Cardiac muscle cell (in vitro differentiated cells and primary cell): ENCODE results near the gene MAGEA12. TPM values are rescaled to one million over a fixed set of nuclear protein-coding genes. Genes with fewer than 3 reads are reported as not detected.
"Not testable (repeated sequence)": the region's sequence is repeated elsewhere in the genome, so short reads cannot be mapped to it uniquely, and the experiment has no call there.

Source experiments
- DNase-seq, 2 donors: peaks; one replicate each; pipeline versions ENCODE4 v3.0.0 to v3.0.0-alpha.2; 2010 to 2017; ENCODE audit warnings: low read depth in 1 of 2, low spot score in 1 of 2
- H3K27ac ChIP-seq: fragments of 200-600 bp; sonication (generic); 2 replicates; pipeline ENCODE4 v1.5.1; 2016
- H3K27me3 ChIP-seq: fragments of 200-600 bp; sonication (generic); 2 replicates; pipeline ENCODE4 v1.6.0; 2016; ENCODE audit warnings: control low read depth
- H3K36me3 ChIP-seq: fragments of 200-600 bp; sonication (generic); 2 replicates; pipeline ENCODE4 v1.5.1; 2016; ENCODE audit warnings: control low read depth
- H3K4me1 ChIP-seq: fragments of 200-600 bp; sonication (generic); 2 replicates; pipeline ENCODE4 v1.8.1; 2017; ENCODE audit warnings: low read depth, mild to moderate bottlenecking, mixed run types
- H3K4me3 ChIP-seq: fragments of 200-600 bp; sonication (generic); 2 replicates; pipeline ENCODE4 v1.5.1; 2016; ENCODE audit warnings: mild to moderate bottlenecking
- H3K9me3 ChIP-seq: fragments of 200-600 bp; sonication (generic); 2 replicates; pipeline ENCODE4 v1.5.1; 2017; ENCODE audit warnings: low read depth, mild to moderate bottlenecking, control low read depth
- polyA plus RNA-seq: library from polyadenylated mRNA; unstranded; fragments of >200 nt; fragmentation: Nextera tagmentation; extraction: Ambion mirVana; gene quantifications from 2 replicates; pipeline ENCODE4 v1.2.1, GENCODE V29; 2016
- total RNA-seq: library from RNA; depleted of rRNA; stranded (reverse); fragments of >200 nt; gene quantifications from 2 replicates; pipeline ENCODE4 v1.2.3, GENCODE V29; 2016
- TF ChIP-seq, protein P1 (sequence below): IDR thresholded peaks from 2 replicates; pipeline ENCODE4 v1.5.1; 2012; ENCODE audit warnings: low read depth, mild to moderate bottlenecking, low read length

Gene MAGEA12
- total and polyA plus RNA-seq, 2 experiments from 2014 or later: not detected

DNA sequence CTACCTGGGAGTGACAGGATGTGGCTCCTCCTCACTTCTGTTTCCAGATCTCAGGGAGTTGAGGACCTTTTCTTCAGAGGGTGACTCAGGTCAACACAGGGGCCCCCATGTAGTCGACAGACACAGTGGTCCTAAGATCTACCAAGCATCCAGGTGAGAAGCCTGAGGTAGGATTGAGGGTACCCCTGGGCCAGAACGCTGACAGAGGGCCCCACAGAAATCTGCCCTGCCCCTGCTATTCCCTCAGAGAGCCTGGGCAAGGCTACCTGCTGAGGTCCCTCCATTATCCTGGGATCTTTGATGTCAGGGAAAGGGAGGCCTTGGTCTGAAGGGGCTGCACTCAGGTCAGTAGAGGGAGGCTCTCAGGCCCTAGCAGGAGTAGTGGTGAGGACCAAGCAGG lies 1.5 kb downstream of the MAGEA12 start:
- Histone ChIP-seq H3K4me3 (no peak overlapping the region), H3K36me3 (no peaks in the 10 kb centered on the region), H3K9me3 (no peaks in the 10 kb centered on the region), H3K27me3 (no peaks in the 10 kb centered on the region), H3K27ac (no peak overlapping the region), H3K4me1 (no peaks in the 10 kb centered on the region)
- no peak for DNase-seq
- TF ChIP-seq, protein P1, sequence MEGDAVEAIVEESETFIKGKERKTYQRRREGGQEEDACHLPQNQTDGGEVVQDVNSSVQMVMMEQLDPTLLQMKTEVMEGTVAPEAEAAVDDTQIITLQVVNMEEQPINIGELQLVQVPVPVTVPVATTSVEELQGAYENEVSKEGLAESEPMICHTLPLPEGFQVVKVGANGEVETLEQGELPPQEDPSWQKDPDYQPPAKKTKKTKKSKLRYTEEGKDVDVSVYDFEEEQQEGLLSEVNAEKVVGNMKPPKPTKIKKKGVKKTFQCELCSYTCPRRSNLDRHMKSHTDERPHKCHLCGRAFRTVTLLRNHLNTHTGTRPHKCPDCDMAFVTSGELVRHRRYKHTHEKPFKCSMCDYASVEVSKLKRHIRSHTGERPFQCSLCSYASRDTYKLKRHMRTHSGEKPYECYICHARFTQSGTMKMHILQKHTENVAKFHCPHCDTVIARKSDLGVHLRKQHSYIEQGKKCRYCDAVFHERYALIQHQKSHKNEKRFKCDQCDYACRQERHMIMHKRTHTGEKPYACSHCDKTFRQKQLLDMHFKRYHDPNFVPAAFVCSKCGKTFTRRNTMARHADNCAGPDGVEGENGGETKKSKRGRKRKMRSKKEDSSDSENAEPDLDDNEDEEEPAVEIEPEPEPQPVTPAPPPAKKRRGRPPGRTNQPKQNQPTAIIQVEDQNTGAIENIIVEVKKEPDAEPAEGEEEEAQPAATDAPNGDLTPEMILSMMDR: no peak

DNA sequence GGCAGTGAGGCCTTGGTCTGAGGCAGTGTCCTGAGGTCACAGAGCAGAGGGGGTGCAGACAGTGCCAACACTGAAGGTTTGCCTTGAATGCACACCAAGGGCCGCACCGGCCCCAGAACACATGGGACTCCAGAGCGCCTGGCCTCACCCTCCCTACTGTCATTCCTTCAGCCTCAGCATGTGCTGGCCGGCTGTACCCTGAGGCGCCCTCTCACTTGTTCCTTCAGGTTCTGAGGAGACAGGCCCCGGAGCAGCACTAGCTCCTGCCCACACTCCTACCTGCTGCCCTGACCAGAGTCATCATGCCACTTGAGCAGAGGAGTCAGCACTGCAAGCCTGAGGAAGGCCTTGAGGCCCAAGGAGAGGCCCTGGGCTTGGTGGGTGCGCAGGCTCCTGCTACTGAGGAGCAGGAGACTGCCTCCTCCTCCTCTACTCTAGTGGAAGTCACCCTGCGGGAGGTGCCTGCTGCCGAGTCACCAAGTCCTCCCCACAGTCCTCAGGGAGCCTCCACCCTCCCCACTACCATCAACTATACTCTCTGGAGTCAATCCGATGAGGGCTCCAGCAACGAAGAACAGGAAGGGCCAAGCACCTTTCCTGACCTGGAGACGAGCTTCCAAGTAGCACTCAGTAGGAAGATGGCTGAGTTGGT lies 2.4 kb downstream of the MAGEA12 start:
- TF ChIP-seq, protein P1: no peak
- no peak overlapping the region for H3K27ac ChIP-seq
- H3K9me3 ChIP-seq: no peaks in the 10 kb centered on the region
- no peaks in the 10 kb centered on the region for H3K4me1 ChIP-seq
- H3K36me3 ChIP-seq: no peaks in the 10 kb centered on the region
- no peak overlapping the region for H3K4me3 ChIP-seq
- no peak for DNase-seq
- H3K27me3 ChIP-seq: no peaks in the 10 kb centered on the region

- not testable (repeated sequence) for DNase-seq, H3K4me3 ChIP-seq, H3K4me1 ChIP-seq, H3K36me3 ChIP-seq, H3K27ac ChIP-seq, H3K9me3 ChIP-seq, H3K27me3 ChIP-seq
Observed at GRCh38 chrX:152736528-152736927, 3.0 kb downstream of the MAGEA12 start.

- Histone ChIP-seq H3K9me3 (no peaks in the 10 kb centered on the region), H3K27me3 (no peaks in the 10 kb centered on the region), H3K36me3 (no peaks in the 10 kb centered on the region), H3K4me3 (no peak overlapping the region), H3K4me1 (no peaks in the 10 kb centered on the region), H3K27ac (no peak overlapping the region)
- TF ChIP-seq, protein P1: no peak
- no peak for DNase-seq
Observed at GRCh38 chrX:152738560-152738959, 5.0 kb downstream of the MAGEA12 start.

DNA sequence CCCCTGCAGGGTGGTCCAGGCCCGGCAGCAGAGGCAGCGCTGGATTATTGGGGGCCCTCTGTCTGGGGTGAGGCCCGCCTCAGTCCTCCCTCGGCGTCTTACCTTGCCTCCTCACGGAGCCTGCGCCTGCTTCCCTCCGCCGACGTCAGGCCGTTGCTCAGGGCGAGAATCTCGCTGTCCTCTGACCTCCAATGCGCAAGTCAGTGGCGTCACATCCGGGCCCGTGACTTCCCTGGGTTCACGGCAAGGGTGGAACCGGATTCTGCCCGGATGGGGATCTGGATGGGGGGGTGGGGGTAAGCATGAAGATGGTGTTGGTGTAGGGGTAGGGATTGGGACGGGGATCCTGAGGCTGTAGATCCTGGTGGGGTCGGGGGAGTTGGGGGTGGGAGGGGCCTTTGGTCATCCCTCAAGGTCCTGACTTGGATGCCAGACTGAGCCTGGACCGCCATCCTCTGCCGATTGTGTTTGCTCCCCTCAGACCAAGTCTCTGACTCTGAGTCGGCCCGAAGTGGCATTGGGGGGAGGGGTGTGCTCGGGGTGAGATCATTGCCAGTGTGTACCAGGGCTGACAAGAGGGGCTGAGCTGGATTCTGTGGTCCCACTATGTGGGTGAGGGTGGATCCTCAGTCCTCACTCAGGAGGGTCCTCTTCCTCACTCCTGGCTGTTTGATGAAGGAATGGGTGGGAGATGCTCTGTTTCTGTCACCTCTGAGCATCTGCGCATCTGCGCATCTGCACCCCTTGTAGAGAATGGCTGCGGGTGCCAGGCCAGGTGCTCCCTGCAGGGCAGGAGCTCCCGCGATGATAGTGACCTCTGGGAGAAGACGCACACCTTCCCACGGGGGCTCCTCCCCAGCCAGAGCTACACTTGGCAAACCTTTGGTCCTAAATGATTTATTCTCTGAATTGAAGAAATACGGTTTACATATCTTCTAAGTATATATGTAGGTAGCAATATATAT lies 20.4 kb downstream of the MAGEA12 start, which contains the start of gene MAGEA2:
Gene MAGEA2 (minus strand): TSS at position 157 of the 965 bp plus-strand sequence. CDS start 2,479 bp downstream, outside the sequence.
- not testable (repeated sequence) for H3K27me3 ChIP-seq, H3K4me1 ChIP-seq, H3K4me3 ChIP-seq, H3K9me3 ChIP-seq, H3K27ac ChIP-seq, H3K36me3 ChIP-seq, DNase-seq

DNA sequence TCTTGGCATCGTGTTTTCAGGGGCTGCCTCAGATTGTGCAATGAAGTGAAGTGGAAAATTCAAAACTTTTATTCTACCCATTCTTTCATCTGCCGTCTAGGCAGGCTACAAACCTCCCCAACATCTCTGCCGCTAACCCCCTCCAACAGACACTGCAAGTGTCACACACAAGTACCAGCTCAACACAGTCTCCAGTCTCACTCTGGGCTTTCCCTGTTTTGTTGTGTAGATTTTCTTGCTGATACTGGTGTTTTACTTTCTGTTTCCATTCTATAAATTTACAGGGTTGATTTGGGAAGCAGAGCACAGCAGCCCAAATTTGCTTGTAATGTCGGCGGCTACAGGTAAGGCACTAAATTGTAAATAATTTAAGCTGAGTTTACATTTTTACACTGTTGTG lies 21.3 kb downstream of the MAGEA12 start:
- H3K4me1 ChIP-seq, H3K36me3 ChIP-seq, DNase-seq, H3K9me3 ChIP-seq, H3K27ac ChIP-seq, H3K4me3 ChIP-seq, H3K27me3 ChIP-seq: not testable (repeated sequence)

DNA sequence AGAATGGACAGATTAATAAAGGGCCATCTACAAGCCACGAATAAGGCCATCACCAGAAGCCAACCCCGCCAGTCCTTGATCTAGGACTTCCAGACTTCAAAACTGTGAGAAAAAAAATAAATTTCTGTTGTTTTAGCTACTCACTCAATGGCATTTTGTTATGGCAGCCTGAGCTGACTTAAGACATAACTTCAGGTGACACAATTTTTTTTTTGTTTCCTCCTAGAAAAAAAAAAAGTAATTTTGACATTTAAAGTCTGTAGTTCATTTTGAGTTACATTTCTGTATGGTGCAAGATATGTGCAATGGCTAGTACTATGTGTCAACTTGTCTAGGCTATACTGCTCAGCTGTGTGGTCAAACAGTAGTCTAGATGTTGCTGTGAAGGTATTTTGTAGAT lies 25.4 kb downstream of the MAGEA12 start, which contains the start of gene CSAG3:
Gene CSAG3 (plus strand): TSS at position 301 of the 400 bp plus-strand sequence.
- H3K27ac ChIP-seq, H3K9me3 ChIP-seq, H3K4me3 ChIP-seq, H3K36me3 ChIP-seq, H3K27me3 ChIP-seq, DNase-seq, H3K4me1 ChIP-seq: not testable (repeated sequence)

DNA sequence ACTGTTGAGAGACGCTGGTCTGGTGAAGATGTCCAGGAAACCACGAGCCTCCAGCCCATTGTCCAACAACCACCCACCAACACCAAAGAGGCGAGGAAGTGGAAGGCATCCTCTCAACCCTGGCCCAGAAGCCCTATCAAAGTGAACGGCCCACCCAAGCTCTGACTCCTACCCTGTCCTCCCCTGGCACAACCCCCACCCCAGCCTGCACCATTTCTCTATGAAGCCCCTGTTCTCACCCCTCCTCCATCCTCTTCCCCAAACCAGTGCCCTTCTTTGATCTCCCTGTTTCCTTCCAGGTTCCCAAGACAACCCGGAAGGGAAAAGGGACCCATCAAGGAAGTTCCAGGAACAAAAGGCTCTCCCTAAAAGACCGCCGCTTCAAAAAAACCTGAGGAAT lies 26.0 kb downstream of the MAGEA12 start:
- not testable (repeated sequence) for H3K4me3 ChIP-seq, H3K27ac ChIP-seq, H3K9me3 ChIP-seq, H3K27me3 ChIP-seq, H3K4me1 ChIP-seq, H3K36me3 ChIP-seq, DNase-seq

GRCh38 chrX:152761582-152761981 lies 28.0 kb downstream of the MAGEA12 start:
- not testable (repeated sequence) for H3K9me3 ChIP-seq, H3K4me1 ChIP-seq, DNase-seq, H3K36me3 ChIP-seq, H3K27me3 ChIP-seq, H3K4me3 ChIP-seq, H3K27ac ChIP-seq

DNA sequence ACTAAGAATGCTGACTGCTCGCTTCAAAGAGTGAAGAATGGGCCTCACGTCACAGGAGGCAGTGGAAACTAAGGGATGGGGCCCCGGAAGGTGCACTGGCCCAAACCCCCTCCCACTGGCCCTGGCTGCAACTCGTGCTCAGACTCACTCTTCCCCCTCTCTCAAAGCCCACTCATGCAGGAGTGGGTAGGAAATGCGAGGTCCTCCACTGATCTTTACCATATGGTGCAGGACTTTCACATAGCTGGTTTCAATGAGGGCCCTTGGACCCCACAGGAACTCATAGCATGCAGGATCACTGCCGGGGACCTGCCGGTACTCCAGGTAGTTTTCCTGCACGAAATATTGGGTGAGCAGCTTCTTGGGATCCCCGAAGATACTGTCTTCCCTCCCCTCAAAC lies 33.0 kb downstream of the MAGEA12 start:
- not testable (repeated sequence) for H3K36me3 ChIP-seq, H3K27me3 ChIP-seq, H3K9me3 ChIP-seq, H3K27ac ChIP-seq, H3K4me1 ChIP-seq, DNase-seq, H3K4me3 ChIP-seq
